RWPE1 (cell line): ENCODE measurements around the gene NPPC.
A peak's percentile ranks its signal among the peaks of the same experiment; 100 is the strongest.

Experiments used
- CTCF ChIA-PET: fragments of 350-600 bp; sonication (Branson Sonifier 250); formaldehyde crosslinking; extraction: SDS; loops from one replicate; lab custom pipeline; 2021; lab: Yijun Ruan, JAX
- POLR2A ChIA-PET: fragments of 400-600 bp; formaldehyde crosslinking; extraction: SDS; loops from one replicate; lab custom pipeline; 2020; ENCODE audit warnings: antibody characterized with exemption; ENCODE audit not compliant: low non-redundant PET; lab: Yijun Ruan, JAX
- DNase-seq: peaks from one replicate; pipeline ENCODE4 v3.0.0; 2012; ENCODE audit warnings: low spot score
- H3K27ac ChIP-seq: fragments of 450-650 bp; 2 replicates; pipeline ENCODE4 v1.5.1; 2017
- CTCF ChIP-seq: fragments of 450-650 bp; conservative IDR thresholded peaks from 2 replicates; pipeline ENCODE4 v1.5.1; 2017; ENCODE audit warnings: low read depth, mild to moderate bottlenecking

The NPPC gene

DNA sequence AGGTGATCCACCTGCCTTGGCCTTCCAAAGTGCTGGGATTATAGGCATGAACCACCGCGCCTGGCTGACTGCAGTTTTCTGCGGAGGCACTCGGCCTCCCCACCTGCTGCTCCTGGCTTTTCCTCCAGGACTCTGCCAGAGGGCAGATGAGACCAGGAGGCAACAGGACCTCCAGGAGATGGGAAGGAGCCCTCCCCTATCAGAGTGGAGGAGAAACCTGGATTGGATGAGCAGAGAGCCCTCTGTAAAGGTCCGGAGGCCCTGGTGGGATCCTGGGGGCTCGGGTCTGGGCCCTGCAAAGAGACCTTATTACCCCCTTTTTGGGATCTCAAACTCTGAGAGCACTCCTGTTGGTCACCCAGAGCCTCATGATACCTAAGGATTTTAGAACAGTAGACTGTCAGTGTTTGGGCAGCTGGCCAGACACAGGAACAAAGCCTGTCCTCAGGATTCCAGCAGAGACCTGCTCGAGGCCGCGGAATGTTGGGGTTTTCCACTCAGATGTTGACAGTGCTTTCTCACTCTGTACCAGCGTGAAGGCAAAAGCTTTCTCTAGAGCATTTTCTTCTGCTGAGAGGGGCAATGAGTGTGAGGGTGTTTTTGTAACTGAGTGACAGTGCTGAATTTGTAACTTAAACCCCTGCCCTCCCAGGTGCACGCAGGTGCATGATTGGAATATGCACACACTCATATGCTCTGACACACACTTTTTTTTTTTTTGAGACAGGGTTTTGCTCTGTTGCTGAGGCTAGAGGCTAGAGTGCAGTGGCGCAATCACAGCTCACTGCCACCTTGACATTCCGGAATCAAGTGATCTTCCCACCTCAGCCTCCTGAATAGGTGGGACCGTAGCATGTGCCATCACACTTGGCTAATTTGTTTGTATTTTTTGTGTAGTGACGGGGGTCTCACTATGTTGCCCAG, 48.4 kb downstream of the NPPC start:
- peak; percentile 40 for DNase-seq
- ChIA-PET POLR2A (interaction anchor here (0.7 kb wide), 1 partner anchor 434 kb away, joined by 7 read pairs; no protein-coding TSS in a partner anchor), CTCF (no interaction called here)

GRCh38 chr2:231874944-231875343, 51.3 kb downstream of the NPPC start:
- POLR2A ChIA-PET = no interaction called here
- CTCF ChIA-PET = no interaction called here
- no peak for DNase-seq
- TF ChIP-seq CTCF = no peak
- H3K27ac ChIP-seq = no peak overlapping the region

More for the DNA sequence above, 48.4 kb downstream of the NPPC start:
- H3K27ac ChIP-seq = no peak overlapping the region
- TF ChIP-seq CTCF = no peak
